Transverse colon (tissue), 4 donors: ENCODE data around the gene KRTAP10-3. TPM values are rescaled to one million over a fixed set of nuclear protein-coding genes. Genes with fewer than 3 reads are reported as not detected.

Experiments used
- DNase-seq: peaks from one replicate; pipeline ENCODE4 v3.0.0-alpha.2; 2019
- H3K27ac ChIP-seq, 4 donors: fragments of 200-600 bp; sonication (generic); 2 replicates each; pipeline ENCODE4 v1.5.1; 2016 to 2018; ENCODE audit warnings: inconsistent platforms in 4 of 4
- H3K27me3 ChIP-seq: fragments of 200-600 bp; sonication (generic); 2 replicates; pipeline ENCODE4 v1.5.1; 2017; ENCODE audit warnings: inconsistent platforms
- H3K36me3 ChIP-seq, 4 donors: fragments of 200-600 bp; sonication (generic); 2 replicates each; pipeline ENCODE4 v1.5.1; 2017 to 2019; ENCODE audit warnings: inconsistent platforms in 4 of 4
- H3K4me1 ChIP-seq, 4 donors: fragments of 200-600 bp; sonication (generic); 2 replicates each; pipeline ENCODE4 v1.5.1; 2017 to 2020; ENCODE audit warnings: inconsistent platforms in 4 of 4
- H3K4me3 ChIP-seq, 4 donors: fragments of 200-600 bp; sonication (generic); 1 replicate in 1 of 4; 2 replicates in 3 of 4; pipeline versions ENCODE4 v1.5.1 to v1.6.1; 2017 to 2019; ENCODE audit warnings: inconsistent platforms in 4 of 4
- H3K9me3 ChIP-seq, 2 donors: fragments of 200-600 bp; sonication (generic); 2 replicates each; pipeline ENCODE4 v1.5.1; 2017 to 2019; ENCODE audit warnings: inconsistent platforms in 2 of 2
- EP300 ChIP-seq: sonication (generic); formaldehyde crosslinking; IDR thresholded peaks from one replicate; pipeline ENCODE4 v1.6.1; 2017; ENCODE audit warnings: antibody characterized with exemption, low read depth
- POLR2A ChIP-seq: fragments of 450-650 bp; IDR thresholded peaks from one replicate; pipeline ENCODE4 v1.6.1; 2016; ENCODE audit warnings: antibody characterized with exemption, mild to moderate bottlenecking, moderate library complexity
- POLR2AphosphoS5 ChIP-seq, 3 donors: sonication (generic); formaldehyde crosslinking; IDR thresholded peaks; one replicate each; pipeline ENCODE4 v1.6.1; 2016; ENCODE audit warnings: antibody characterized with exemption in 3 of 3
- WGBS, 2 donors: methylation state at CpG; one replicate each; pipeline ENCODE4 v1.1.5; 2018; ENCODE audit warnings: low coverage in 1 of 2; 5-methylcytosine and 5-hydroxymethylcytosine counted together
- in situ Hi-C, 4 donors: fragments of 200-750 bp; cut with MboI; loops; one replicate each; pipeline versions ENCODE4 v1.15.0 to v1.15.1; 2017; ENCODE audit warnings: low sequenced_read_pairs in 3 of 4, low pct_ligation_motif_present in 1 of 4, low pct_unique_long_range_greater_than_20kb in 1 of 4
- intact Hi-C: fragments of 100-400 bp; cut with DNase I; formaldehyde crosslinking; loops from one replicate; pipeline ENCODE4 v1.15.1; 2023; ENCODE audit warnings: low total_unique reads
- total RNA-seq, 4 donors: library from RNA; depleted of rRNA; stranded (reverse); fragments of >200 nt; gene quantifications; one replicate each; pipeline ENCODE4 v1.1.0, GENCODE V29; 2016
- TF ChIP-seq, protein P1 (sequence below), 5 experiments: fragments of 200-600 bp in 3 of 5; fragments of 450-650 bp in 2 of 5; sonication (generic) in 3 of 5; IDR thresholded peaks; 1 replicate in 2 of 5; 2 replicates in 3 of 5; pipeline ENCODE4 v1.5.1; 2016 to 2017; ENCODE audit warnings: antibody characterized with exemption in 5 of 5, inconsistent platforms in 3 of 5, mild to moderate bottlenecking in 2 of 5, moderate library complexity in 1 of 5

Gene KRTAP10-3
- total RNA-seq, 4 donors from 2014 or later = not detected

DNA sequence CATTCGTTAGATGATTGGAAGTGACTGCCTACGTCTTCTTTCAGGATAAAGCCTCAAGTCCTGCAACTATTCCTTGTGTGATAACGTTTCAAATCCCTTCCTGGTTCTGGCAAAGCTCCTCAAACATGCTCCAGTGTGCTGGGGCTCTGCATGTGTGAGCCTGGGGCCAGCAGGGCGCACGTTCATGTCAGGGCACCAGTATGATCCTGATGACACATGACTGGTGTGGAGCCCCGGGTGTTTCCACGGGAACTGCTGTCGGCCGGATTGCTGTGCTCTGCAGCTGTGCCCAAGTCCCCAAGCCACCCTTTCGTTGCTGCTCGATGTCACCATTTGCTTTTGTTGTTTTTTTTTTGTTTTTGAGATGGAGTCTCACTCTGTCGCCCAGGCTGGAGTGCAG lies 39.9 kb downstream of the KRTAP10-3 start:
- 73 to 100% methylated on average over 2 to 12 of the region's 12 CpGs for WGBS, 2 donors
- H3K36me3 ChIP-seq = no peaks in the 10 kb centered on the region
- no peak overlapping the region for H3K27ac ChIP-seq
- H3K4me3 ChIP-seq = no peak overlapping the region
- no peak for DNase-seq
- TF ChIP-seq POLR2AphosphoS5 (IDR thresholded peaks at IDR 0.05) = no peak
- no peak for TF ChIP-seq POLR2A
- no peak for TF ChIP-seq EP300
- TF ChIP-seq, protein P1, sequence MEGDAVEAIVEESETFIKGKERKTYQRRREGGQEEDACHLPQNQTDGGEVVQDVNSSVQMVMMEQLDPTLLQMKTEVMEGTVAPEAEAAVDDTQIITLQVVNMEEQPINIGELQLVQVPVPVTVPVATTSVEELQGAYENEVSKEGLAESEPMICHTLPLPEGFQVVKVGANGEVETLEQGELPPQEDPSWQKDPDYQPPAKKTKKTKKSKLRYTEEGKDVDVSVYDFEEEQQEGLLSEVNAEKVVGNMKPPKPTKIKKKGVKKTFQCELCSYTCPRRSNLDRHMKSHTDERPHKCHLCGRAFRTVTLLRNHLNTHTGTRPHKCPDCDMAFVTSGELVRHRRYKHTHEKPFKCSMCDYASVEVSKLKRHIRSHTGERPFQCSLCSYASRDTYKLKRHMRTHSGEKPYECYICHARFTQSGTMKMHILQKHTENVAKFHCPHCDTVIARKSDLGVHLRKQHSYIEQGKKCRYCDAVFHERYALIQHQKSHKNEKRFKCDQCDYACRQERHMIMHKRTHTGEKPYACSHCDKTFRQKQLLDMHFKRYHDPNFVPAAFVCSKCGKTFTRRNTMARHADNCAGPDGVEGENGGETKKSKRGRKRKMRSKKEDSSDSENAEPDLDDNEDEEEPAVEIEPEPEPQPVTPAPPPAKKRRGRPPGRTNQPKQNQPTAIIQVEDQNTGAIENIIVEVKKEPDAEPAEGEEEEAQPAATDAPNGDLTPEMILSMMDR (IDR thresholded peaks at IDR 0.05) = no peak
- no peaks in the 10 kb centered on the region for H3K27me3 ChIP-seq
- in situ Hi-C loops (loop anchor here in 2 of 4 donors (10.0 to 25.0 kb wide), 2 partner anchors 269 to 276 kb away; no protein-coding TSS in a partner anchor), intact Hi-C loops (no loop called here)
- H3K4me1 ChIP-seq = no peaks in the 10 kb centered on the region
- no peaks in the 10 kb centered on the region for H3K9me3 ChIP-seq

- 78 to 92% methylated on average over 5 to 15 of the region's 15 CpGs for WGBS, 2 donors
- DNase-seq = no peak
- no peak overlapping the region for H3K4me3 ChIP-seq
- no peak for TF ChIP-seq POLR2AphosphoS5 (IDR thresholded peaks at IDR 0.05)
- TF ChIP-seq, protein P1 (IDR thresholded peaks at IDR 0.05) = no peak
- TF ChIP-seq POLR2A = no peak
- TF ChIP-seq EP300 = no peak
- in situ Hi-C loops = loop anchor here in 2 of 4 donors (10.0 to 25.0 kb wide), 2 partner anchors 270 to 277 kb away; no protein-coding TSS in a partner anchor
- no peaks in the 10 kb centered on the region for H3K4me1 ChIP-seq
- H3K9me3 ChIP-seq = no peaks in the 10 kb centered on the region
- no peak overlapping the region for H3K27ac ChIP-seq
- intact Hi-C loops = no loop called here
- H3K36me3 ChIP-seq = no peaks in the 10 kb centered on the region
- no peaks in the 10 kb centered on the region for H3K27me3 ChIP-seq
Measured at GRCh38 chr21:44517175-44517899, 41.3 kb downstream of the KRTAP10-3 start.

DNA sequence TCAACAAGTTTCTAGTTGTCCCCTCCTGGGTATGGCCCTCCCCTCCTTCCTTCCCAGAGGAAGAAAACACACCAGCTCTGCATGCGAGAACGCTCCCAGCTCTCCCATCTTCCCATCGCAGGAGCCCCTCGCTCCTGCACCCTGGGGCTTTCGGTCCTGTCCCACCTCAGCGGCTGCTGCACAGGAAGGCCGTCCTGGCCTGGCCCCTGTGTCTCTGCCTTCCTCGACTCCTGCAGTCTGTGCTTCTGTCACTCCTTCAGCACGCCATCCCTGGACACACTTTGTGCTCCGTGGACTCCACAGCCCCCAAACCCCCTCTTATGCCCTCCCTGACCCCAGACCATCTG lies 41.8 kb downstream of the KRTAP10-3 start:
- intact Hi-C loops = no loop called here
- Histone ChIP-seq H3K9me3 (no peaks in the 10 kb centered on the region), H3K27me3 (no peaks in the 10 kb centered on the region), H3K4me1 (no peaks in the 10 kb centered on the region), H3K27ac (no peak overlapping the region), H3K36me3 (no peaks in the 10 kb centered on the region), H3K4me3 (no peak overlapping the region)
- in situ Hi-C loops = loop anchor here in 2 of 4 donors (10.0 to 25.0 kb wide), 2 partner anchors 270 to 278 kb away; no protein-coding TSS in a partner anchor
- WGBS, 2 donors = 89 to 97% methylated on average over 5 to 10 of the region's 10 CpGs
- TF ChIP-seq EP300 = no peak
- TF ChIP-seq POLR2AphosphoS5 (IDR thresholded peaks at IDR 0.05) = no peak
- no peak for TF ChIP-seq POLR2A
- no peak for DNase-seq

GRCh38 chr21:44516342-44516741 lies 42.3 kb downstream of the KRTAP10-3 start:
- DNase-seq = no peak
- in situ Hi-C loops (loop anchor here in 2 of 4 donors (10.0 to 25.0 kb wide), 2 partner anchors 271 to 278 kb away; no protein-coding TSS in a partner anchor), intact Hi-C loops (no loop called here)
- TF ChIP-seq POLR2A (no peak), EP300 (no peak), POLR2AphosphoS5 (IDR thresholded peaks at IDR 0.05) (no peak)
- TF ChIP-seq, protein P1 (IDR thresholded peaks at IDR 0.05) = no peak
- Histone ChIP-seq H3K36me3 (no peaks in the 10 kb centered on the region), H3K27ac (no peak overlapping the region), H3K27me3 (no peaks in the 10 kb centered on the region), H3K9me3 (no peaks in the 10 kb centered on the region), H3K4me3 (no peak overlapping the region), H3K4me1 (no peaks in the 10 kb centered on the region)
- WGBS, 2 donors = 87% methylated on average over 13 of the region's 13 CpGs; no CpG with 5 or more reads in 1 of the 2 donors
